ENCODE measurements around the gene MED17. TPM values are rescaled to one million over a fixed set of nuclear protein-coding genes. Genes with fewer than 3 reads are reported as not detected.

The MED17 gene
- total and polyA plus RNA-seq, 10 of the 15 experiments (the other 5 are each of a cell fraction or from before 2014, with no cell fraction given), result 7.3 to 38.7 (median 28.3) TPM

GRCh38 chr11:93784145-93784934, at the start of gene MED17 (continued):
- no peak for TF ChIP-seq ZNF384 (IDR thresholded peaks at IDR 0.05; ENCODE audit: borderline replicate concordance, low read depth, low read length)
- peak; percentile 86 for TF ChIP-seq POLR2A (IDR thresholded peaks at IDR 0.05; ENCODE audit: low read depth, low read length)
- no peak for TF ChIP-seq IRF4 (IDR thresholded peaks at IDR 0.05; ENCODE audit: low read depth, low read length)
- TF ChIP-seq BACH1 (IDR thresholded peaks at IDR 0.05; ENCODE audit: borderline replicate concordance), result peak; percentile 58; the same call in 1 of the 2 replicates
- TF ChIP-seq NFXL1 (IDR thresholded peaks at IDR 0.05; ENCODE audit: borderline replicate concordance), result no peak
- TF ChIP-seq BHLHE40 (IDR thresholded peaks at IDR 0.05; ENCODE audit: borderline replicate concordance in 1 of 2, low read depth in 2 of 2, low read length in 1 of 2), result 0 out of 4 replicates have a peak, but pooled peaks of 1 of the 2 experiments have one; percentile 41
- no peak for TF ChIP-seq SIX5 (IDR thresholded peaks at IDR 0.05; ENCODE audit: low read depth, low read length, severe bottlenecking)
- peak; percentile 92 for TF ChIP-seq CREB1 (IDR thresholded peaks at IDR 0.05; ENCODE audit: low read depth)
- TF ChIP-seq YY1 (IDR thresholded peaks at IDR 0.05; ENCODE audit: low read depth, low read length), result peak; percentile 67
- no peak for TF ChIP-seq MTA3 (IDR thresholded peaks at IDR 0.05; ENCODE audit: borderline replicate concordance, low read length)
- no peak for TF ChIP-seq SMAD1 (IDR thresholded peaks at IDR 0.05; ENCODE audit: low read depth, partially characterized antibody)
- no peak for TF ChIP-seq MEF2B (IDR thresholded peaks at IDR 0.05; ENCODE audit: partially characterized antibody, poor library complexity, severe bottlenecking)
- TF ChIP-seq CBX5 (IDR thresholded peaks at IDR 0.05; ENCODE audit: low read depth), result no peak
- TF ChIP-seq MAX (IDR thresholded peaks at IDR 0.05; ENCODE audit: low read depth, low read length), result no peak
- TF ChIP-seq ELK1 (IDR thresholded peaks at IDR 0.05; ENCODE audit: low read depth, low read length), result peak; percentile 76
- 0 out of 2 replicates have a peak, but pooled peaks have one; percentile 36 for TF ChIP-seq SIN3A (IDR thresholded peaks at IDR 0.05; ENCODE audit: low read depth, low read length)
- TF ChIP-seq BCL11A (IDR thresholded peaks at IDR 0.05; ENCODE audit: low read depth, low read length), result 0 out of 2 replicates have a peak, but pooled peaks have one; percentile 9
- TF ChIP-seq NFYA (IDR thresholded peaks at IDR 0.05; ENCODE audit: borderline replicate concordance, low read depth, low read length), result no peak
- peak; percentile 37; the same call in 1 of the 2 replicates for TF ChIP-seq HCFC1 (IDR thresholded peaks at IDR 0.05; ENCODE audit: low read length)
- no peak for TF ChIP-seq TBL1XR1 (IDR thresholded peaks at IDR 0.05; ENCODE audit: low read depth, low read length)
- TF ChIP-seq HSF1 (IDR thresholded peaks at IDR 0.05; ENCODE audit: low read depth, low read length), result 0 out of 2 replicates have a peak, but pooled peaks have one; percentile 2
- no peak for TF ChIP-seq CBX3 (IDR thresholded peaks at IDR 0.05; ENCODE audit: borderline replicate concordance, low read depth)
- peak; percentile 92 for TF ChIP-seq LARP7 (IDR thresholded peaks at IDR 0.05)
- TF ChIP-seq BCLAF1 (IDR thresholded peaks at IDR 0.05), result no peak
- TF ChIP-seq MYB (IDR thresholded peaks at IDR 0.05; ENCODE audit: borderline replicate concordance, low read depth, low read length), result no peak
- TF ChIP-seq NFIC (IDR thresholded peaks at IDR 0.05; ENCODE audit: low read depth, low read length), result no peak
- TF ChIP-seq ZNF274 (IDR thresholded peaks at IDR 0.05; ENCODE audit: insufficient read depth, insufficient read length), result no peak

All from GM12878 (cell line).